ENCODE measurements around the gene PRSS48. TPM values are rescaled to one million over a fixed set of nuclear protein-coding genes. Genes with fewer than 3 reads are reported as not detected.

PRSS48 gene
- total and polyA plus RNA-seq, 10 of the 15 experiments (the other 5 are each of a cell fraction or from before 2014, with no cell fraction given): not detected

GRCh38 chr4:151329217-151330007 is 52.5 kb downstream of the PRSS48 start:
- in situ Hi-C loops (cut with MboI): no loop called here
- H3K4me2 ChIP-seq (ENCODE audit: control insufficient read depth, insufficient read depth): no peak overlapping the region
- no TSS peak for BruUV-seq (replicated peaks)

More at GRCh38 chr4:151329217-151330007, 52.5 kb downstream of the PRSS48 start:
- Histone ChIP-seq H3K4me3 (no peak overlapping the region), H3K27me3 (replicated peaks in 1 of 2; ENCODE audit: control insufficient read depth in 2 of 2, insufficient read depth in 2 of 2, low read length in 1 of 2) (peaks cover 8 to 10% of the 10 kb centered on the region in 2 experiments), H3K36me3 (ENCODE audit: control insufficient read depth in 2 of 2, insufficient read depth in 2 of 2, low read length in 1 of 2) (no peaks in the 10 kb centered on the region), H3K9me3 (replicated peaks; ENCODE audit: control insufficient read depth, insufficient read depth, low read length) (no peaks in the 10 kb centered on the region; the same call in 2 of the 3 replicates), H3K9ac (ENCODE audit: control insufficient read depth, insufficient read depth, low read length) (no peak overlapping the region), H3K4me1 (ENCODE audit: control insufficient read depth, insufficient read depth, low read length) (no peaks in the 10 kb centered on the region), H3K79me2 (ENCODE audit: control insufficient read depth, insufficient read depth, low read length) (no peaks in the 10 kb centered on the region), H3K27ac (ENCODE audit: control insufficient read depth, insufficient read depth) (no peak overlapping the region), H2AFZ (ENCODE audit: control insufficient read depth, low read depth, low read length) (no peak overlapping the region), H4K20me1 (ENCODE audit: control insufficient read depth, insufficient read depth) (no peaks in the 10 kb centered on the region)
- no peak for FAIRE-seq
- TF ChIP-seq GATAD2B (conservative IDR thresholded peaks at IDR 0.05; ENCODE audit: low read depth) (no peak), SKIL (IDR thresholded peaks at IDR 0.05; ENCODE audit: low read depth, poor library complexity, severe bottlenecking) (no peak), DPF2 (IDR thresholded peaks at IDR 0.05) (no peak), LARP7 (IDR thresholded peaks at IDR 0.05) (no peak), FOXM1 (IDR thresholded peaks at IDR 0.05; ENCODE audit: low read depth, low read length) (no peak), HSF1 (IDR thresholded peaks at IDR 0.05; ENCODE audit: low read depth, low read length) (no peak), NKRF (conservative IDR thresholded peaks at IDR 0.05) (no peak)
- TF ChIP-seq, protein P1, sequence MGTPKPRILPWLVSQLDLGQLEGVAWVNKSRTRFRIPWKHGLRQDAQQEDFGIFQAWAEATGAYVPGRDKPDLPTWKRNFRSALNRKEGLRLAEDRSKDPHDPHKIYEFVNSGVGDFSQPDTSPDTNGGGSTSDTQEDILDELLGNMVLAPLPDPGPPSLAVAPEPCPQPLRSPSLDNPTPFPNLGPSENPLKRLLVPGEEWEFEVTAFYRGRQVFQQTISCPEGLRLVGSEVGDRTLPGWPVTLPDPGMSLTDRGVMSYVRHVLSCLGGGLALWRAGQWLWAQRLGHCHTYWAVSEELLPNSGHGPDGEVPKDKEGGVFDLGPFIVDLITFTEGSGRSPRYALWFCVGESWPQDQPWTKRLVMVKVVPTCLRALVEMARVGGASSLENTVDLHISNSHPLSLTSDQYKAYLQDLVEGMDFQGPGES (IDR thresholded peaks at IDR 0.05): no peak
- intact Hi-C loops (cut with micrococcal nuclease; ENCODE audit: unreplicated experiment): no loop called here
- ChIA-PET CTCF (interaction anchor here (1.4 kb wide), 1 partner anchor 13 kb away, joined by 3 read pairs; no protein-coding TSS in a partner anchor), POLR2A (no interaction called here), RAD21 (ENCODE audit: unreplicated experiment) (no interaction called here), SMC1A (ENCODE audit: uncharacterized antibody, unreplicated experiment) (no interaction called here)
- DNase-seq (ENCODE audit: low read depth, low spot score): no peak
- 23% methylated on average over 4 of the region's 4 CpGs for WGBS (ENCODE audit: insufficient coverage, insufficient replicate concordance, low lambda C conversion rate, missing lambda C conversion rate)
- ATAC-seq: no peak

All from GM12878 (cell line).